ENCODE measurements around the gene ATXN10.

DNA sequence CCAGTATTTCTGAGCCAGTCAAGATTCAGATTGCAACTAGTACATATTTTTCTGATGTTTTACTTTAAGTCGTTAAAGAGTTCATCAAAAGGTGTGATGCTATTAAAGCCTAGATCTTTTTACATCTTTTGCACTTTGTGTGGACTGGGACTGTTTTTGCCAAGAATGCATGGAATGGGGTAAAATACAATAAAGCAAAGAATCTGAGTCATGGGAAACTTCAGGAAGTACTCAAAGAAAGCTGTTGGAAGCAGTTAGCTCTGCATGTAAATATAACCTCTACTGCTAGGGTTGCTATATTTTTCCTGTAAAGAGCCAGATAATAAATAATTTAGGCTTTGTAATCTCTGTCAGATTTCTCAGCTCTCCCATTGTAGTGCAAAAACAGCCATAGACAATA lies 20.9 kb downstream of the ATXN10 start:
- TF ChIP-seq EZH2 (IDR thresholded peaks at IDR 0.05; ENCODE audit: low read length, missing control alignments): no peak
- TF ChIP-seq, protein P1, sequence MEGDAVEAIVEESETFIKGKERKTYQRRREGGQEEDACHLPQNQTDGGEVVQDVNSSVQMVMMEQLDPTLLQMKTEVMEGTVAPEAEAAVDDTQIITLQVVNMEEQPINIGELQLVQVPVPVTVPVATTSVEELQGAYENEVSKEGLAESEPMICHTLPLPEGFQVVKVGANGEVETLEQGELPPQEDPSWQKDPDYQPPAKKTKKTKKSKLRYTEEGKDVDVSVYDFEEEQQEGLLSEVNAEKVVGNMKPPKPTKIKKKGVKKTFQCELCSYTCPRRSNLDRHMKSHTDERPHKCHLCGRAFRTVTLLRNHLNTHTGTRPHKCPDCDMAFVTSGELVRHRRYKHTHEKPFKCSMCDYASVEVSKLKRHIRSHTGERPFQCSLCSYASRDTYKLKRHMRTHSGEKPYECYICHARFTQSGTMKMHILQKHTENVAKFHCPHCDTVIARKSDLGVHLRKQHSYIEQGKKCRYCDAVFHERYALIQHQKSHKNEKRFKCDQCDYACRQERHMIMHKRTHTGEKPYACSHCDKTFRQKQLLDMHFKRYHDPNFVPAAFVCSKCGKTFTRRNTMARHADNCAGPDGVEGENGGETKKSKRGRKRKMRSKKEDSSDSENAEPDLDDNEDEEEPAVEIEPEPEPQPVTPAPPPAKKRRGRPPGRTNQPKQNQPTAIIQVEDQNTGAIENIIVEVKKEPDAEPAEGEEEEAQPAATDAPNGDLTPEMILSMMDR (conservative IDR thresholded peaks at IDR 0.05 in 1 of 2, IDR thresholded peaks at IDR 0.05 in 1 of 2; ENCODE audit: low read depth in 1 of 2, low read length in 2 of 2): no peak

Data from fibroblast of lung (primary cell).